Prostate gland (tissue), 2 donors: Measurements from ENCODE around the gene RAB6B.

Experiments used
- CTCF ChIP-seq, 4 experiments: fragments of 200-600 bp in 2 of 4; fragments of 450-650 bp in 2 of 4; sonication (generic) in 2 of 4; IDR thresholded peaks; 1 replicate in 3 of 4; 2 replicates in 1 of 4; pipeline ENCODE4 v1.5.1; 2016 to 2019; ENCODE audit warnings: antibody characterized with exemption in 4 of 4, mild to moderate bottlenecking in 2 of 4, moderate library complexity in 2 of 4
- POLR2A ChIP-seq: fragments of 450-650 bp; IDR thresholded peaks from one replicate; pipeline ENCODE4 v1.6.1; 2016; ENCODE audit warnings: antibody characterized with exemption, mild to moderate bottlenecking
- POLR2AphosphoS5 ChIP-seq: sonication (generic); formaldehyde crosslinking; IDR thresholded peaks from one replicate; pipeline ENCODE4 v1.6.1; 2017; ENCODE audit warnings: antibody characterized with exemption

DNA sequence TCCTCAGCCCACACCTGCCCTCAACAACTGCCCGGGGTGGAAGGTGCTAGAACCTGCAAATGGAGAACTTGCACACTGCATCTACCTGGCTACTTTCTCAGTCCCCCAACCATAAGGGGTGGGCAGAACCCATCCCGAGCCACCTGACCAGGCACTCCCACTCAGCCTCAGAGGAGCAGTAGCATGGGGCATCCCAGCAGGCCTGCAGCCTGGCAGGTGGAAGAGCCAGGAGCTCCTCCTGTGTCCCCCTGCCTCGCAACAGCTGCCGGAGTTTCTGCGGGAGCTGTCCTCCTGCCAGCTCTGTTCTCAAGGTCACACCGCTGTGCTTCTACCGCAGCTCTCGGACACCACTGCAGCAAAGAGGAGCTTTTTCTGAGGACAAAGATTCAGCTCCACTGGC, 27.5 kb downstream of the RAB6B start:
- TF ChIP-seq CTCF (IDR thresholded peaks at IDR 0.05) (no peak), POLR2A (no peak), POLR2AphosphoS5 (no peak)
